Esophagus muscularis mucosa (tissue), 4 donors: Measurements from ENCODE around the gene MLLT3. TPM values are rescaled to one million over a fixed set of nuclear protein-coding genes. Genes with fewer than 3 reads are reported as not detected.

Experiments
- DNase-seq: peaks from one replicate; pipeline ENCODE4 v3.0.0-alpha.2; 2017; ENCODE audit errors: extremely low spot score
- H3K27ac ChIP-seq, 4 donors: fragments of 200-600 bp; sonication (generic); replicated peaks in 1 of 4; 1 replicate in 3 of 4; 2 replicates in 1 of 4; pipeline ENCODE4 v1.5.1; 2016 to 2019; ENCODE audit warnings: mild to moderate bottlenecking in 1 of 4
- H3K27me3 ChIP-seq, 4 donors: fragments of 200-600 bp; sonication (generic); one replicate each; pipeline versions ENCODE4 v1.5.1 to v1.6.0; 2016 to 2019
- H3K36me3 ChIP-seq, 4 donors: fragments of 200-600 bp; sonication (generic); one replicate each; pipeline ENCODE4 v1.5.1; 2016 to 2019
- H3K4me1 ChIP-seq, 4 donors: fragments of 200-600 bp; sonication (generic); one replicate each; pipeline ENCODE4 v1.5.1; 2016 to 2019
- H3K4me3 ChIP-seq, 4 donors: fragments of 200-600 bp; sonication (generic); 1 replicate in 2 of 4; 2 replicates in 2 of 4; pipeline ENCODE4 v1.5.1; 2016 to 2019; ENCODE audit warnings: mild to moderate bottlenecking in 4 of 4, moderate library complexity in 1 of 4
- H3K9me3 ChIP-seq, 4 donors: fragments of 200-600 bp; sonication (generic); 1 replicate in 3 of 4; 2 replicates in 1 of 4; pipeline ENCODE4 v1.5.1; 2016 to 2019
- CTCF ChIP-seq, 3 experiments: fragments of 200-600 bp in 2 of 3; fragments of 450-650 bp in 1 of 3; sonication (generic) in 2 of 3; IDR thresholded peaks; one replicate each; pipeline ENCODE4 v1.5.1; 2017 to 2019; ENCODE audit warnings: antibody characterized with exemption in 3 of 3, mild to moderate bottlenecking in 2 of 3, moderate library complexity in 1 of 3
- EP300 ChIP-seq: sonication (generic); formaldehyde crosslinking; IDR thresholded peaks from one replicate; pipeline ENCODE4 v1.6.1; 2017; ENCODE audit warnings: antibody characterized with exemption
- POLR2A ChIP-seq: fragments of 450-650 bp; IDR thresholded peaks from one replicate; pipeline ENCODE4 v1.6.1; 2017; ENCODE audit warnings: antibody characterized with exemption, moderate library complexity, mild to moderate bottlenecking, low read depth
- POLR2AphosphoS5 ChIP-seq, 2 donors: sonication (generic); formaldehyde crosslinking; IDR thresholded peaks; one replicate each; pipeline ENCODE4 v1.6.1; 2017; ENCODE audit warnings: antibody characterized with exemption in 2 of 2
- WGBS: methylation state at CpG from one replicate; pipeline ENCODE4 v1.1.5; 2018; 5-methylcytosine and 5-hydroxymethylcytosine counted together
- intact Hi-C: fragments of 100-400 bp; cut with DNase I; formaldehyde crosslinking; loops from one replicate; pipeline ENCODE4 v1.15.1; 2023
- total RNA-seq, 4 donors: library from RNA; depleted of rRNA; stranded (reverse); fragments of >200 nt; gene quantifications; one replicate each; pipeline versions ENCODE4 v1.1.0 to v1.2.1, GENCODE V29; 2016

Gene MLLT3
- total RNA-seq, 4 donors from 2014 or later = 14.1 to 30.7 (median 18.0) TPM

- no peak for TF ChIP-seq CTCF (IDR thresholded peaks at IDR 0.05)
- TF ChIP-seq POLR2A = no peak
- no peak for TF ChIP-seq POLR2AphosphoS5 (IDR thresholded peaks at IDR 0.05)
- TF ChIP-seq EP300 = no peak
- H3K4me3 ChIP-seq = no peak overlapping the region
- no peaks in the 10 kb centered on the region for H3K27me3 ChIP-seq
- DNase-seq = no peak
- H3K27ac ChIP-seq = no peak overlapping the region
- WGBS = 100% methylated on average over 5 of the region's 5 CpGs
- peaks cover 6 to 31% (median 28%) of the 10 kb centered on the region in 4 donors for H3K4me1 ChIP-seq
- intact Hi-C loops = no loop called here
- H3K9me3 ChIP-seq = no peaks in the 10 kb centered on the region
- peaks cover 0 to 21% (median 3%) of the 10 kb centered on the region in 4 donors for H3K36me3 ChIP-seq
Observed at GRCh38 chr9:20361229-20361628, 261.1 kb downstream of the MLLT3 start.

DNA sequence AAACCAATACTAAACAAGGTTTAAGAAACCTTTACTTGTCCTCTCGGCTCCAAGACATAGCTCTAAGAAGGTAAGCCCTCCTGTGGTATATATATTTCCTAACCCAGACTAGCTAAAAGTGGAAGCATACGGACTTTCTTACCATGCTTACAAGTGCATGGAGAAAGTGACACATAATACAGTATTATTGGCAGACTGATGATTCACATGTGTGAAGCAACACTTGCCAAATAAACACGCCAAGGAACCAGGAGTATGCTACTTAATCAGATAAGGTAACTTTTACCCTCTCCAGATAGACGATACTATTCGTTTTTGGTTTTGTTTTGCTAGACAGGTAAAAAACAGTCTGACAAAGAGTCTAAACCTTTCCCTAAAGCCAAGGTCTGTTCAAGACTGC lies 264.1 kb downstream of the MLLT3 start:
- Histone ChIP-seq H3K4me3 (no peak overlapping the region), H3K27me3 (no peaks in the 10 kb centered on the region), H3K27ac (no peak overlapping the region), H3K36me3 (peaks cover 0 to 25% (median 1%) of the 10 kb centered on the region in 4 donors), H3K4me1 (peaks cover 18 to 37% (median 29%) of the 10 kb centered on the region in 4 donors), H3K9me3 (no peaks in the 10 kb centered on the region)
- WGBS = 84% methylated on average over 5 of the region's 5 CpGs
- intact Hi-C loops = loop anchor here (5.0 to 10.0 kb wide), 5 partner anchors 324 to 757 kb away; partner anchors contain the start of gene FOCAD
- DNase-seq = no peak
- TF ChIP-seq POLR2AphosphoS5 (IDR thresholded peaks at IDR 0.05) = no peak
- no peak for TF ChIP-seq EP300
- TF ChIP-seq CTCF (IDR thresholded peaks at IDR 0.05) = no peak
- no peak for TF ChIP-seq POLR2A

GRCh38 chr9:20357037-20357432 lies 265.3 kb downstream of the MLLT3 start:
- TF ChIP-seq CTCF (IDR thresholded peaks at IDR 0.05) (no peak), POLR2A (no peak), POLR2AphosphoS5 (IDR thresholded peaks at IDR 0.05) (no peak), EP300 (no peak)
- no peaks in the 10 kb centered on the region for H3K27me3 ChIP-seq
- H3K4me3 ChIP-seq = peak overlapping the region in 3 of 4 donors; percentile 28 to 36 (median 35)
- no peak for DNase-seq
- peaks cover 0 to 23% (median 0%) of the 10 kb centered on the region in 4 donors for H3K36me3 ChIP-seq
- peak overlapping the region; percentile 58 to 72 (median 66) for H3K27ac ChIP-seq
- WGBS = 56% methylated on average over 2 of the region's 2 CpGs
- intact Hi-C loops = loop anchor here (5.0 to 10.0 kb wide), 5 partner anchors 325 to 758 kb away; partner anchors contain the start of gene FOCAD
- no peaks in the 10 kb centered on the region for H3K9me3 ChIP-seq
- H3K4me1 ChIP-seq = peaks cover 18 to 37% (median 29%) of the 10 kb centered on the region in 4 donors

DNA sequence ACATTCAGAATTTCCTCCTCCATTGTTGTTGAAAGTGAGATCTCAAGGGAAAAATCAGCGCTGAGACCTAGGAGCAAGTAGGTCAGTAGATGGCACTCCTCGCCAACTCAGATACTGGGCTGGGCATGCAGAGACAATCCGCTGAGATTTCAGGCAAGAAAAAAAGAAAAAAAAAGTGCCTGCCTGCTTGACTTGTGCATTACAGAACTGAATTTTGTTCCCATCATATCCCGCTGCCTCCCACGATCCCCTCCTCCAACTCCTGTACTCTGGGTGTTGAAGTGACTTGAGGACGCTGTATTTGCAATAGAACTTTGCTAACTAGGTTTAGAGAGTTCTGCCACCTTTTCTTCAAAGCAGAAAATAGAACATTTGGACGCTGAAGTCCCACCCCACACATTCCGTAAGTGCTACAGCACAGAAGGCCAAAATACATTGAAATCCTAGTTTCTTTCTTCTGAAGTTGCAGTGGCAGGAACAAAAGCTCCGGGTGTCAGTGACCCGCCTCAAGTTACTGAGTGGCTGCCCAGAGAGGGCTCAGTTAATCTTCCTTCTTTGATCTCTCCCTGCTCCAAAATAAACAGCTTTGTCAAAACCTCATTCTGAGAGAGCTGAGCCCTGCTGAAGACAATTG lies 265.8 kb downstream of the MLLT3 start:
- Histone ChIP-seq H3K4me3 (peak overlapping the region; percentile 28 to 36 (median 36)), H3K36me3 (peaks cover 0 to 19% (median 0%) of the 10 kb centered on the region in 4 donors), H3K27me3 (no peaks in the 10 kb centered on the region), H3K4me1 (peaks cover 18 to 37% (median 29%) of the 10 kb centered on the region in 4 donors), H3K27ac (peak overlapping the region; percentile 58 to 72 (median 66)), H3K9me3 (no peaks in the 10 kb centered on the region)
- 12% methylated on average over 10 of the region's 10 CpGs for WGBS
- TF ChIP-seq POLR2AphosphoS5 (IDR thresholded peaks at IDR 0.05) (peak; percentile 36 to 39), CTCF (IDR thresholded peaks at IDR 0.05) (peak; percentile 69 to 72 (median 70)), EP300 (no peak), POLR2A (no peak)
- DNase-seq = no peak
- intact Hi-C loops = loop anchor here (1.0 to 10.0 kb wide), 6 partner anchors 268 to 758 kb away; partner anchors contain the start of gene FOCAD
